AG09309 (cell line): ENCODE data around the gene MMP1.

ENCODE experiments used
- DNase-seq: peaks from one replicate; pipeline ENCODE4 v3.0.0-alpha.2; 2010; ENCODE audit warnings: low read depth
- H3K4me3 ChIP-seq: 2 replicates; pipeline ENCODE4 v1.5.1; 2011; ENCODE audit warnings: mild to moderate bottlenecking, low read depth, low read length, moderate library complexity; ENCODE audit not compliant: control insufficient read depth
- CTCF ChIP-seq: IDR thresholded peaks from 2 replicates; pipeline ENCODE4 v1.5.1; 2011; ENCODE audit warnings: mild to moderate bottlenecking, low read depth, low read length, inconsistent platforms; ENCODE audit not compliant: insufficient read depth, control insufficient read depth; ENCODE audit errors: missing control alignments

The MMP1 gene

DNA sequence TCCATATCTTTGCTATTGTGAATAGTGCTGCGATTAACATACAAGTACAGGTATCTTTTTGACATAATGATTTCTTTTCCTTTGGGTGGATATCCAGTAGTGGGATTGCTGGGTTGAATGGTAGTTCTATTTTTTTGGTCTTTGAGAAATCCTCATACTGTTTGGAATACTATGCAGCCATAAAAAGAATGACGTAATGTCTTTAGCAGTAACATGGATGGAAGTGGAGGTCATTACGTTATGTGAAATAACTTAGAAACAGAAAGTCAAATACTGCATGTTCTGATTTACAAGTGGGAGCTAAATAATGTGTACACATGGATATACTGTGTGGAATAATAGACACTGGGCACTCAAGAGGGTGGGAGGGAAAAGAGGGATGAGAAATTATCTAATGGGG is 13.6 kb downstream of the MMP1 start:
- no peak for DNase-seq
- H3K4me3 ChIP-seq = no peak overlapping the region
- no peak for TF ChIP-seq CTCF

GRCh38 chr11:102783720-102784119 is 14.2 kb downstream of the MMP1 start:
- DNase-seq = no peak
- H3K4me3 ChIP-seq = no peak overlapping the region
- no peak for TF ChIP-seq CTCF

GRCh38 chr11:102783016-102783415 is 14.9 kb downstream of the MMP1 start:
- DNase-seq = no peak
- no peak overlapping the region for H3K4me3 ChIP-seq
- no peak for TF ChIP-seq CTCF

- no peak for TF ChIP-seq CTCF
- H3K4me3 ChIP-seq = no peak overlapping the region
- DNase-seq = no peak
Measured at GRCh38 chr11:102781676-102782075, 16.3 kb downstream of the MMP1 start.

DNA sequence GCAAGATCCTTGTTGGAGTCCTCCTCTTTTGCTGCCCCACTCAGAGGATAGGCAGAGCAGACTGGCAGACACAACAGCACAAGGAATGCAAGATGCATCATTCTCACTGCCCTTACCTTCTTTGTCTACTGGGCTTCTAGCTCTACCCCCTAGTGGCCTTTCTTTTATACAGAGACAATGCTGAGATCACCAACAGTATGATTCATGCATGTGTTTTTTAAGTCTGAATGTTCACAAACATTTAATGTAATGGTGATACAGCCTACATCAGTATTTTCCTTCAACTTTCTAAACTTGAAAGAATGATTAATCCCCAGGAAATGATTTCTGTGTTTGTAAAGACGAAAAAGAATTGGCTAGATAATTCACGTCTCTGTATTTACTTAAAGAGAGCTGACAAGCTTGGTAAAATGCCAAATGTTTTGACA is 17.5 kb downstream of the MMP1 start, which contains the start of gene MMP10:
MMP10 (minus strand) TSS at position 138 of the 428 bp plus-strand sequence; CDS start at position 101, 37 bp downstream.
- TF ChIP-seq CTCF = peak; percentile 65
- H3K4me3 ChIP-seq = no peak within 1 kb of the TSS
- no peak for DNase-seq

- no peak for TF ChIP-seq CTCF
- H3K4me3 ChIP-seq = no peak overlapping the region
- no peak for DNase-seq
Measured at GRCh38 chr11:102776454-102776853, 21.5 kb downstream of the MMP1 start.

DNA sequence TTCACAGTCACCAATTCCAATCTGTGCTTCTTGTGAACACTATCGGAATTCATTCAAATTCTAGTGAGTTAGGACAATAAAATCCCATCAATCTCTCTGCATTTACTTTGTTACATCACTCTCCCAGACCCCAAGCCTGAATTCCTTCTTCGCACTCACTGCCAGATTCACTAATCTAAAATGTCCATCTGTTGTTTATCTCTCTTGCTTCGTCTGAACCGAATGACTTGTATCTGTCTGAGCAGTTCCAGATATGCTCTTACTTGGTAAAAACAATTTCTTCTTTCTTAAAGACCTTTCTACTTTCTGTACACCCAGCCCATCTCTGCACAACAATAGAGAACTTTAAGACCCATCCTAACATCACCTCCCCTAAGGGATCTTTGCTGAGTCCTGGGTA is 24.6 kb downstream of the MMP1 start:
- H3K4me3 ChIP-seq = no peak overlapping the region
- no peak for TF ChIP-seq CTCF
- DNase-seq = no peak
